ENCODE results near the gene PRSS22.

DNA sequence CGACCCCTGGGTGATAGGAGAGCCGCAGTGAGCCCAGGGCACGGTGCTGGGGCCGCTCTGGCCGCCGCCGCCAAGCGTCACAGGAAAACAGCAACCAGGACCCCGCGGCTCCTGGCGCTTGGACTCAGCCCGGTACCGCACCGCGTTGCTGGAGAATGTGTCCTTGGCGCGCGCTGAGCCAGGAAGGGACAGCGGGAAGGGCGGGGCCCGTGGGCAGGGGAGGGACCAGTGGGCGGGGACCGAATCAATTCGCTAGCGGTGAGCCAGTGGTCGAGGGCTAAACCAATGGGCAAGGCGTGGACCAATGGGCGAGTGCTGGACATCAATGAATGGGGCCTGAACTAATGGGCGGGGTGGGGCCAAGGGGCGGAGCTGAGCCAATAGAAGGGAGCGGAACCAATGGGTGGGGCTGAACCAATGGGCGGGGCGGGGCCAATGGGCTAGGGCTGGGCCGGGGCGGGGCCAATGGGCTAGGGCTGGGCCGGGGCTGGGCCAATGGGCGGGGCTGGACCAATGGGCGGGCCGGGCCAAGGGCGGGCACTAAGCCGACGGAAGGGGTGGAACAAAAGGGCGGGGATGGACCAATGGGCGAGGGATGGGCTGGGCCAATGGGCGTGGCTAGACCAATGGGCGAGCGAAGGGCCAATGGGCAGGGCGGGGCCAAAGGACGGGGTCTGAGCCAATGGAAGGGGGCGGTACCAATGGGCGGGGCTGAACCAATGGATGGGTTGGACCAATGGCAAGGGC lies 47.4 kb upstream of the PRSS22 start:
- no peak for TF ChIP-seq ZNF274 (IDR thresholded peaks at IDR 0.05; ENCODE audit: low read depth, low read length)
- no peak for TF ChIP-seq YY1 (IDR thresholded peaks at IDR 0.05; ENCODE audit: insufficient read depth, insufficient read length)
- TF ChIP-seq SUZ12 (IDR thresholded peaks at IDR 0.05; ENCODE audit: extremely low read depth, insufficient read depth, insufficient read length): no peak
